PC-3 (cell line): ENCODE results near the gene TRPV5.

Experiments used
- EZH2 ChIP-seq: fragments of 300-600 bp; sonication (generic); IDR thresholded peaks from one replicate; pipeline ENCODE4 v1.6.1; 2017; ENCODE audit warnings: antibody characterized with exemption, mild to moderate bottlenecking, low read length; ENCODE audit not compliant: unreplicated experiment
- EZH2phosphoT487 ChIP-seq: fragments of 300-600 bp; sonication (generic); IDR thresholded peaks from 2 replicates; pipeline ENCODE4 v1.6.1; 2018; ENCODE audit warnings: mild to moderate bottlenecking, antibody characterized with exemption, low read length, borderline replicate concordance
- TF ChIP-seq, protein P1 (sequence below): fragments of 300-600 bp; sonication (generic); conservative IDR thresholded peaks from 2 replicates; pipeline ENCODE4 v1.5.1; 2017; ENCODE audit warnings: antibody characterized with exemption, low read depth, mild to moderate bottlenecking, low read length

DNA sequence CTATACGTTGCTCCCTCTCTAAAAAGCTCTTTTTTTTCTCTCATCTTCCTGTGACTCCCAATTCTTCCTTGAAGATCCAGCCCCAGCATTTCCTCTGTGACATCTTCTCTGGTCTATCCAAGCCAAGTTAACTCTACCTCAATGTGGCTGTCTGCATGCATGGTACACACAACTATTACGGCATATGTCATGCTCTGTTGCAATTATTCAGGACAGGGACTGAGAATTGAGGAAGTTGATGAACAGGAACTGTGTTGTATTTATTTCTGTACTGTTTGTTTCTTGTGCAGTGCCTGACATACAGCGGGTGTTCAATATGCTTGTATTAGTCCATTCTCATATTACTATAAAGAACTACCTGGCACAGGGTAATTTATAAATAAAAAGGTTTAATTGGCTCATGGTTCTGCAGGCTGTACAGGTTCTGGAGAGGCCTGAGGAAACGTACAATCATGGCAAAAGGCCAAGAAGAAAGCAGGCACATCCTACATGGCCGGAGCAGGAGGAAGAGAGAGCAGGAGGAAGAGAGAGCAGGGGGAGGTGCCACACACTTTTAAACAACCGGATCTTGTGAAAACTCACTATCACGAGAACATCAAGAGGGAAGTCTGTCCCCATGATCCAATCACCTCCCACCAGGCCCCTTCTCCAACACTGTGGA is 6.3 kb downstream of the TRPV5 start:
- TF ChIP-seq, protein P1, sequence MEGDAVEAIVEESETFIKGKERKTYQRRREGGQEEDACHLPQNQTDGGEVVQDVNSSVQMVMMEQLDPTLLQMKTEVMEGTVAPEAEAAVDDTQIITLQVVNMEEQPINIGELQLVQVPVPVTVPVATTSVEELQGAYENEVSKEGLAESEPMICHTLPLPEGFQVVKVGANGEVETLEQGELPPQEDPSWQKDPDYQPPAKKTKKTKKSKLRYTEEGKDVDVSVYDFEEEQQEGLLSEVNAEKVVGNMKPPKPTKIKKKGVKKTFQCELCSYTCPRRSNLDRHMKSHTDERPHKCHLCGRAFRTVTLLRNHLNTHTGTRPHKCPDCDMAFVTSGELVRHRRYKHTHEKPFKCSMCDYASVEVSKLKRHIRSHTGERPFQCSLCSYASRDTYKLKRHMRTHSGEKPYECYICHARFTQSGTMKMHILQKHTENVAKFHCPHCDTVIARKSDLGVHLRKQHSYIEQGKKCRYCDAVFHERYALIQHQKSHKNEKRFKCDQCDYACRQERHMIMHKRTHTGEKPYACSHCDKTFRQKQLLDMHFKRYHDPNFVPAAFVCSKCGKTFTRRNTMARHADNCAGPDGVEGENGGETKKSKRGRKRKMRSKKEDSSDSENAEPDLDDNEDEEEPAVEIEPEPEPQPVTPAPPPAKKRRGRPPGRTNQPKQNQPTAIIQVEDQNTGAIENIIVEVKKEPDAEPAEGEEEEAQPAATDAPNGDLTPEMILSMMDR: no peak
- TF ChIP-seq EZH2phosphoT487 (no peak), EZH2 (no peak)
